ENCODE data around the gene ELAVL4.

- TF ChIP-seq CTCF (IDR thresholded peaks at IDR 0.05), result no peak
- TF ChIP-seq ATF2 (CRISPR knock-in tag; IDR thresholded peaks at IDR 0.05; ENCODE audit: borderline replicate concordance, low read depth), result no peak
- TF ChIP-seq CBFB (CRISPR knock-in tag; IDR thresholded peaks at IDR 0.05; ENCODE audit: low read depth), result no peak
- TF ChIP-seq, protein P1, sequence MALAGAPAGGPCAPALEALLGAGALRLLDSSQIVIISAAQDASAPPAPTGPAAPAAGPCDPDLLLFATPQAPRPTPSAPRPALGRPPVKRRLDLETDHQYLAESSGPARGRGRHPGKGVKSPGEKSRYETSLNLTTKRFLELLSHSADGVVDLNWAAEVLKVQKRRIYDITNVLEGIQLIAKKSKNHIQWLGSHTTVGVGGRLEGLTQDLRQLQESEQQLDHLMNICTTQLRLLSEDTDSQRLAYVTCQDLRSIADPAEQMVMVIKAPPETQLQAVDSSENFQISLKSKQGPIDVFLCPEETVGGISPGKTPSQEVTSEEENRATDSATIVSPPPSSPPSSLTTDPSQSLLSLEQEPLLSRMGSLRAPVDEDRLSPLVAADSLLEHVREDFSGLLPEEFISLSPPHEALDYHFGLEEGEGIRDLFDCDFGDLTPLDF (CRISPR knock-in tag; IDR thresholded peaks at IDR 0.05), result no peak
- TF ChIP-seq, protein P2, sequence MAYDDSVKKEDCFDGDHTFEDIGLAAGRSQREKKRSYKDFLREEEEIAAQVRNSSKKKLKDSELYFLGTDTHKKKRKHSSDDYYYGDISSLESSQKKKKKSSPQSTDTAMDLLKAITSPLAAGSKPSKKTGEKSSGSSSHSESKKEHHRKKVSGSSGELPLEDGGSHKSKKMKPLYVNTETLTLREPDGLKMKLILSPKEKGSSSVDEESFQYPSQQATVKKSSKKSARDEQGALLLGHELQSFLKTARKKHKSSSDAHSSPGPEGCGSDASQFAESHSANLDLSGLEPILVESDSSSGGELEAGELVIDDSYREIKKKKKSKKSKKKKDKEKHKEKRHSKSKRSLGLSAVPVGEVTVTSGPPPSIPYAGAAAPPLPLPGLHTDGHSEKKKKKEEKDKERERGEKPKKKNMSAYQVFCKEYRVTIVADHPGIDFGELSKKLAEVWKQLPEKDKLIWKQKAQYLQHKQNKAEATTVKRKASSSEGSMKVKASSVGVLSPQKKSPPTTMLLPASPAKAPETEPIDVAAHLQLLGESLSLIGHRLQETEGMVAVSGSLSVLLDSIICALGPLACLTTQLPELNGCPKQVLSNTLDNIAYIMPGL (CRISPR knock-in tag; IDR thresholded peaks at IDR 0.05), result no peak
- no peak for TF ChIP-seq ELF4 (CRISPR knock-in tag; IDR thresholded peaks at IDR 0.05; ENCODE audit: low read depth)
- no peak for TF ChIP-seq ATF6 (CRISPR knock-in tag; IDR thresholded peaks at IDR 0.05)
- TF ChIP-seq, protein P3, sequence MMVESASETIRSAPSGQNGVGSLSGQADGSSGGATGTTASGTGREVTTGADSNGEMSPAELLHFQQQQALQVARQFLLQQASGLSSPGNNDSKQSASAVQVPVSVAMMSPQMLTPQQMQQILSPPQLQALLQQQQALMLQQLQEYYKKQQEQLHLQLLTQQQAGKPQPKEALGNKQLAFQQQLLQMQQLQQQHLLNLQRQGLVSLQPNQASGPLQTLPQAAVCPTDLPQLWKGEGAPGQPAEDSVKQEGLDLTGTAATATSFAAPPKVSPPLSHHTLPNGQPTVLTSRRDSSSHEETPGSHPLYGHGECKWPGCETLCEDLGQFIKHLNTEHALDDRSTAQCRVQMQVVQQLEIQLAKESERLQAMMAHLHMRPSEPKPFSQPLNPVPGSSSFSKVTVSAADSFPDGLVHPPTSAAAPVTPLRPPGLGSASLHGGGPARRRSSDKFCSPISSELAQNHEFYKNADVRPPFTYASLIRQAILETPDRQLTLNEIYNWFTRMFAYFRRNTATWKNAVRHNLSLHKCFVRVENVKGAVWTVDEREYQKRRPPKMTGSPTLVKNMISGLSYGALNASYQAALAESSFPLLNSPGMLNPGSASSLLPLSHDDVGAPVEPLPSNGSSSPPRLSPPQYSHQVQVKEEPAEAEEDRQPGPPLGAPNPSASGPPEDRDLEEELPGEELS (CRISPR knock-in tag; IDR thresholded peaks at IDR 0.05), result no peak
- TF ChIP-seq GABPB1 (CRISPR knock-in tag; IDR thresholded peaks at IDR 0.05), result no peak
- no peak for TF ChIP-seq ZNF138 (CRISPR knock-in tag; conservative IDR thresholded peaks at IDR 0.05)
Measured at GRCh38 chr1:50193002-50193401, 84.3 kb downstream of the ELAVL4 start.
